Left lung (tissue), 10 donors: ENCODE measurements around the gene ZNF611. TPM values are rescaled to one million over a fixed set of nuclear protein-coding genes. Genes with fewer than 3 reads are reported as not detected.
"Not testable (repeated sequence)": the region's sequence is repeated elsewhere in the genome, so short reads cannot be mapped to it uniquely, and the experiment has no call there.

Source experiments
- ATAC-seq: fragments of 200-7000 bp; cut with Tn5 transposase; one replicate; pipeline ENCODE4 v1.9.1; 2020; ENCODE audit warnings: moderate library complexity
- DNase-seq, 4 donors: peaks; one replicate each; pipeline ENCODE4 v3.0.0-alpha.2; 2013 to 2020
- H3K27ac ChIP-seq, 2 donors: fragments of 200-600 bp; sonication (generic) in 1 of 2; one replicate each; pipeline versions ENCODE4 v1.5.0 to v1.8.0; 2020 to 2021
- H3K27me3 ChIP-seq, 2 donors: fragments of 200-600 bp; sonication (generic) in 1 of 2; one replicate each; pipeline versions ENCODE4 v1.5.0 to v1.8.0; 2020 to 2021
- H3K36me3 ChIP-seq, 2 donors: fragments of 200-600 bp; sonication (generic) in 1 of 2; one replicate each; pipeline versions ENCODE4 v1.5.0 to v1.8.0; 2020 to 2021
- H3K4me1 ChIP-seq, 2 donors: fragments of 200-600 bp; one replicate each; pipeline ENCODE4 v1.8.0; 2021
- H3K4me3 ChIP-seq, 2 donors: fragments of 200-600 bp; sonication (generic) in 1 of 2; one replicate each; pipeline versions ENCODE4 v1.5.0 to v1.8.0; 2020 to 2021; ENCODE audit warnings: mild to moderate bottlenecking in 1 of 2
- H3K9me3 ChIP-seq, 2 donors: fragments of 200-600 bp; sonication (generic) in 1 of 2; one replicate each; pipeline versions ENCODE4 v1.5.0 to v1.8.0; 2020 to 2021
- intact Hi-C, 2 donors: fragments of 100-400 bp; cut with DNase I; formaldehyde crosslinking; loops; one replicate each; pipeline versions ENCODE4 v1.11.2 to v1.14.2; 2022
- polyA plus RNA-seq, 6 donors: library from polyadenylated mRNA; unstranded; fragments of 120-200 nt; gene quantifications; one replicate each; pipeline ENCODE4 v1.2.1, GENCODE V29; 2013; ENCODE audit not compliant: insufficient read length in 6 of 6
- total RNA-seq, 2 donors: library from RNA; stranded (reverse); fragmentation: NEBNext Ultra II Directional; extraction: Animal tissue kit (Norgen Biotek cat#: 25700); gene quantifications; one replicate each; pipeline ENCODE4 v1.2.1, GENCODE V29; 2021
- TF ChIP-seq, protein P1 (sequence below), 2 donors: fragments of 200-600 bp; sonication (generic) in 1 of 2; IDR thresholded peaks; one replicate each; pipeline versions ENCODE4 v1.5.0 to v1.8.0; 2021; ENCODE audit warnings: antibody characterized with exemption in 2 of 2
- donor health status: DM: no; HTN: yes; CAD: no.
- donor health status: DM: no; HTN: no; CAD: no.

The ZNF611 gene
- total and polyA plus RNA-seq, 8 donors = 14.1 to 26.6 (median 16.0) TPM

DNA sequence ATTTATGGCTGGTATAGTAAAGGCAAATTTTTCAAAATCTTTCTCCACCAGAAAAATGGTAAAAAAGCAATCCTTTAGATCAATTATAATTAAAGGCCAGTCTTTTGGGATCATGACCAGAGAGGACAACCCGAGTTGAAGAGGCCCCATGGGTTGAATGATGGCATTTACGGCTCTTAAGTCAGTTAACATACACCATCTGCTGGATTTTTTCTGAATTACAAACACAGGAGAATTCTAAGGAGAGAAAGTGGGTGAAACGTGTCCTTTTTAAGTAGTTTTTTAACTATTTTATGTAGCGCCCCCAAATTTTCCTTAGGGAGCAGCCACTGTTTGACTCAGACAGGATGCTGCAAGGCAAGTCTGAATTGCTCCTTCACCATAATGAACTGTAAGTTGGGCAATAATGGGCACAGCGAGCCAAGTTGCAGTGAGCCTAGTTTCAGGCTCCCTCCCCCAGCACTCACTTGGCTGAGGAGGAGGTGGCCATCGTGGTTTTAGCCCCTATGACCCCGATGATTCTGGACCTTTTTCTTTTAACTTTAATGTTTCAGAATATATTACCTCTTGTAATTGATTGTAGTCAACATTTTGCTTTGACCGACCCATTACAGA lies 13.6 kb upstream of the ZNF611 start:
- intact Hi-C loops = no loop called here

DNA sequence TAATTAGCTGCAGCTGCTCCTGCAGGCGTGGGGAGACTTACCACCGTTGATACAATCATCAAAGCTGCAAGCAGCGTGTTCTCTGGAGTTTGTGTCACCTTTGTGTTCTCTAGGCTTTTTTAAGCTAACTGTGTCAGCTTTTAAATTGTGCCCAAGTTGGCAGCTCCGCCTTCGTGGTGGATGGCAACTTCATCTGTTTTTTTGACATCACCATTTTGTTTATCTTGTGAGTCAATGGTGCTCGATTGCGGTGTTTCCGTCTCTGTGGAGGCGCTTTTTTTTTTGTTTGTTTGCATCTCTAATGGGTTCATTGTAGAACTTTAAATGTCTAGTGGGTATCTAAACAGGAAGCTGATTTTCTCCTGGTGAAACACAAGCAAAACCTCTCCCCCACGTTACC lies 11.1 kb upstream of the ZNF611 start:
- H3K4me3 ChIP-seq, H3K9me3 ChIP-seq, DNase-seq, ATAC-seq, H3K27me3 ChIP-seq, intact Hi-C loops, H3K4me1 ChIP-seq, H3K36me3 ChIP-seq: not testable (repeated sequence)
- peak overlapping the region in 1 of 2 donors; percentile 6 for H3K27ac ChIP-seq

More for the DNA sequence above, 13.6 kb upstream of the ZNF611 start:
- Histone ChIP-seq H3K27me3 (no peaks in the 10 kb centered on the region), H3K36me3 (no peaks in the 10 kb centered on the region), H3K4me3 (no peak overlapping the region), H3K9me3 (no peaks in the 10 kb centered on the region), H3K4me1 (no peaks in the 10 kb centered on the region), H3K27ac (no peak overlapping the region)
- TF ChIP-seq, protein P1, sequence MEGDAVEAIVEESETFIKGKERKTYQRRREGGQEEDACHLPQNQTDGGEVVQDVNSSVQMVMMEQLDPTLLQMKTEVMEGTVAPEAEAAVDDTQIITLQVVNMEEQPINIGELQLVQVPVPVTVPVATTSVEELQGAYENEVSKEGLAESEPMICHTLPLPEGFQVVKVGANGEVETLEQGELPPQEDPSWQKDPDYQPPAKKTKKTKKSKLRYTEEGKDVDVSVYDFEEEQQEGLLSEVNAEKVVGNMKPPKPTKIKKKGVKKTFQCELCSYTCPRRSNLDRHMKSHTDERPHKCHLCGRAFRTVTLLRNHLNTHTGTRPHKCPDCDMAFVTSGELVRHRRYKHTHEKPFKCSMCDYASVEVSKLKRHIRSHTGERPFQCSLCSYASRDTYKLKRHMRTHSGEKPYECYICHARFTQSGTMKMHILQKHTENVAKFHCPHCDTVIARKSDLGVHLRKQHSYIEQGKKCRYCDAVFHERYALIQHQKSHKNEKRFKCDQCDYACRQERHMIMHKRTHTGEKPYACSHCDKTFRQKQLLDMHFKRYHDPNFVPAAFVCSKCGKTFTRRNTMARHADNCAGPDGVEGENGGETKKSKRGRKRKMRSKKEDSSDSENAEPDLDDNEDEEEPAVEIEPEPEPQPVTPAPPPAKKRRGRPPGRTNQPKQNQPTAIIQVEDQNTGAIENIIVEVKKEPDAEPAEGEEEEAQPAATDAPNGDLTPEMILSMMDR (IDR thresholded peaks at IDR 0.05) = peak; percentile 43 to 48
- ATAC-seq = peak; percentile 64
- DNase-seq = peak in 2 of 4 donors; percentile 18 to 31

DNA sequence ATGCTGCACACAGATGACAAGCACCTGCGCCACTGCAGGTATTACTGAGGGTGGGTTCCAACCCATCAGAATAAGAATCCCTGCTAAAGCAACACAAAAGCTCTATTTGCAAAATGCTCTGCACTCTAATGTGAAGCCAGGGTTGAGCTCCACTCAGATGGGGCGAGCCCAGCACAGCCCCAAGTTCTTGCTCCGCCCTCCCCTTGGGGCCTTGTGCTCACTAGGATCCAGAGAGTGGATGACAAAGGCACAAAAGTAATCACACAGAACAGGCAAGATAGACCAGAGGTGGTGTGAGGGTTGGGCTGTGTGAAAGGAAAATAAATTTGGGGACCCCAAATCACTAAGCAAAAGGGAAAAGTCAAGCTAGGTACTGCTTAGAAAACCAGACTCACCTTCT lies 8.2 kb upstream of the ZNF611 start:
- no peak for ATAC-seq
- no peak for DNase-seq

DNA sequence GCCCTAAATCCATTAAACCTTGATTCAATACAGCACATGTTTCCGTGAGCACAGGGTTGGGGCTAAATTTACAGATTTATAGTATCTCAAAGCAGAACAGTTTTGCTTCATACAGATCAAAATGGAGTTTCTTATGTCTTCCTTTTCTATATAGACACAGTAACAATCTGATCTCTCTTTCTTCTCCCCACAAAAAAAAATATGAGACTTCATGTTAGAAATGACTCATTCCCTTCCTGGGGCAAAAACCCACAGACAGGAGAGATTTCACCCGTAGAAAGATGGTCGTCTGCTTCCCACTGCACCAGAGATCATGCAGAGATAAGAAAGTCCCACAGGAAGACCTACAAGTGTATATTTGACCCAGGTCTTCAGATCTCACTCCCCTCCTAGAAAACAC lies 7.7 kb upstream of the ZNF611 start:
- Histone ChIP-seq H3K27me3 (no peaks in the 10 kb centered on the region), H3K4me1 (no peaks in the 10 kb centered on the region), H3K9me3 (no peaks in the 10 kb centered on the region), H3K4me3 (no peak overlapping the region), H3K27ac (no peak overlapping the region), H3K36me3 (no peaks in the 10 kb centered on the region)
- TF ChIP-seq, protein P1 (IDR thresholded peaks at IDR 0.05) = no peak
- ATAC-seq (no peak), DNase-seq (no peak)
- intact Hi-C loops = no loop called here

More for the DNA sequence above, 8.2 kb upstream of the ZNF611 start:
- Histone ChIP-seq H3K27ac (no peak overlapping the region), H3K9me3 (no peaks in the 10 kb centered on the region), H3K36me3 (no peaks in the 10 kb centered on the region), H3K4me1 (no peaks in the 10 kb centered on the region), H3K4me3 (no peak overlapping the region), H3K27me3 (no peaks in the 10 kb centered on the region)
- TF ChIP-seq, protein P1 (IDR thresholded peaks at IDR 0.05) = no peak
- intact Hi-C loops = no loop called here

DNA sequence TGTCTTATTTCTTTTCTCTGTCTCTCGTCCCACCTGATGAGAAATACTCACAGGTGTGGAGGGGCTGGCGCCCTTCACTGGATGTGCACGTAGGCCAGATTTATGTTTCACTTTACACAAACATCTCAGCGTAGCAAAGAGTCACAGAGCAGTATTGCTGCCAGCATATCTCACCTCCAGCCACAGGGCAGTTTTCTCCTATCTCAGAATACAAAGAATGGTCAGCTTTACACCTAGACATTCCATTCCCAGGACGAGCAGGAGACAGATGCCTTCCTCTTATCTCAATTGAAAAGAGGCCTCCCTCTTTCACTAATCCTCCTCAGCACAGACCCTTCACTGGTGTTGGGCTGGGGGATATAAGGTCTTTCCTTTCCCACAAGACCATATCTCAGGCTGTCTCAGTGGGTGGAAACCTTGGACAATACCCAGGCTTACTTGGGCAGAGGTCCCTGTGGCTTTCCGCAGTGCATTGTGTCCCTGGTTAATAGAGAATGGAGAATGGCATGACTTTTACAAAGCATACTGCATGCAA lies 7.2 kb upstream of the ZNF611 start:
- DNase-seq (no peak), ATAC-seq (no peak)
- Histone ChIP-seq H3K27me3 (no peaks in the 10 kb centered on the region), H3K4me1 (no peaks in the 10 kb centered on the region), H3K36me3 (no peaks in the 10 kb centered on the region), H3K27ac (no peak overlapping the region), H3K4me3 (no peak overlapping the region), H3K9me3 (no peaks in the 10 kb centered on the region)
- TF ChIP-seq, protein P1 (IDR thresholded peaks at IDR 0.05) = no peak
- intact Hi-C loops = no loop called here

DNA sequence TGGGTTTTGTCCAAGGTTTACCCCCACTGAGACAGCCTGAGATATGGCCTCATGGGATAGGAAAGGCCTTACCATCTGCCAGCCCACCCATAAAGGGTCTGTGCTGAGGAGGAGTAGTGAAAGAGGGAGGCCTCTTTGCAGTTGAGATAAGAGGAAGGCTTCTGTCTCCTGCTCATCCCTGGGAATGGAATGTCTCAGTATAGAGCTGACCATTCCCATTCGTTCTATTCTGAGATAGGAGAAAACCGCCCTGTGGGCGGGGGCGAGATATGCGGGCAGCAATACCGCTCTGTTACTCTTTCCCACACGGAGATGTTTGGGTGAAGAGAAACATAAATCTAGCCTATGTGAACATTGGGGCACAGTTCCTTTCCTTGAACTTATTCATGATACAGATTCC lies 6.5 kb upstream of the ZNF611 start:
- DNase-seq, H3K4me3 ChIP-seq, H3K4me1 ChIP-seq, H3K36me3 ChIP-seq, H3K27ac ChIP-seq, ATAC-seq, intact Hi-C loops, H3K27me3 ChIP-seq, H3K9me3 ChIP-seq: not testable (repeated sequence)
